Measurements from ENCODE around the gene RBP2.

Gene RBP2

GRCh38 chr3:139476348-139476747, at the start of gene RBP2:
RBP2 (minus strand) TSS chr3:139476516; CDS start chr3:139476459, 57 bp downstream.
- no peak for DNase-seq

- DNase-seq, result no peak
These were observed 48.7 kb upstream of the RBP2 start for GRCh38 chr3:139524841-139525636.

GRCh38 chr3:139523718-139524117, 47.4 kb upstream of the RBP2 start:
- DNase-seq, result no peak

- no peak for DNase-seq
These were observed 46.9 kb upstream of the RBP2 start for GRCh38 chr3:139523166-139523565.

GRCh38 chr3:139522421-139522820, 46.1 kb upstream of the RBP2 start:
- no peak for DNase-seq

GRCh38 chr3:139521816-139522215, 45.5 kb upstream of the RBP2 start:
- DNase-seq, result no peak

GRCh38 chr3:139521144-139521543, 44.8 kb upstream of the RBP2 start:
- DNase-seq, result no peak

GRCh38 chr3:139519998-139520737, 43.9 kb upstream of the RBP2 start:
- DNase-seq, result peak; percentile 33

GRCh38 chr3:139518926-139519842, 42.9 kb upstream of the RBP2 start:
- DNase-seq, result no peak

- DNase-seq, result no peak
These were observed 42.0 kb upstream of the RBP2 start for GRCh38 chr3:139518306-139518705.

- DNase-seq, result no peak
These were observed 41.2 kb upstream of the RBP2 start for GRCh38 chr3:139517321-139518065.

GRCh38 chr3:139514741-139515140, 38.4 kb upstream of the RBP2 start:
- no peak for DNase-seq

- no peak for DNase-seq
These were observed 33.3 kb upstream of the RBP2 start for GRCh38 chr3:139509631-139510030.

- no peak for DNase-seq
These were observed 30.4 kb upstream of the RBP2 start for GRCh38 chr3:139506766-139507165.

GRCh38 chr3:139505829-139506386, 29.6 kb upstream of the RBP2 start:
- DNase-seq, result no peak

GRCh38 chr3:139499536-139499935, 23.2 kb upstream of the RBP2 start:
- no peak for DNase-seq

- no peak for DNase-seq
These were observed 17.6 kb upstream of the RBP2 start for GRCh38 chr3:139493826-139494385.

- DNase-seq, result no peak
These were observed 15.7 kb upstream of the RBP2 start for GRCh38 chr3:139491966-139492365.

- no peak for DNase-seq
These were observed 14.8 kb upstream of the RBP2 start for GRCh38 chr3:139491027-139491700.

- DNase-seq, result no peak
These were observed 5.9 kb upstream of the RBP2 start for GRCh38 chr3:139482206-139482605.

GRCh38 chr3:139481116-139481515, 4.8 kb upstream of the RBP2 start:
- DNase-seq, result peak; percentile 44
